Panc1 (cell line): ENCODE data around the gene ETFA. TPM values are rescaled to one million over a fixed set of nuclear protein-coding genes. Genes with fewer than 3 reads are reported as not detected.
"Not testable (repeated sequence)": the region's sequence is repeated elsewhere in the genome, so short reads cannot be mapped to it uniquely, and the experiment has no call there.

Source experiments
- ATAC-seq: fragments of 200-7000 bp; cut with Tn5 transposase; 2 replicates; pipeline ENCODE4 v1.9.1; 2020; ENCODE audit warnings: mild to moderate bottlenecking, moderate library complexity
- BruUV-seq: library from RNA; stranded (reverse); fragments of 400-500 nt; replicated peaks from 2 replicates; lab custom pipeline; 2021; lab: Mats Ljungman, UMichigan
- CTCF ChIA-PET: fragments of 300-600 bp; sonication (Branson Sonifier 250); formaldehyde crosslinking; loops from one replicate; lab custom pipeline; 2022; ENCODE audit warnings: antibody characterized with exemption; lab: Charles Lee
- POLR2A ChIA-PET: fragments of 300-600 bp; sonication (Branson Sonifier 250); formaldehyde crosslinking; loops from one replicate; lab custom pipeline; 2022; ENCODE audit warnings: antibody characterized with exemption; lab: Charles Lee
- DNase-seq: peaks from one replicate; pipeline ENCODE4 v3.0.0-alpha.2; 2010; ENCODE audit warnings: low read depth, low spot score
- H3K27ac ChIP-seq: 2 replicates; pipeline ENCODE4 v1.5.1; 2011; ENCODE audit warnings: mild to moderate bottlenecking, low read length, inconsistent platforms
- H3K27me3 ChIP-seq: fragments of 200-500 bp; sonication (Bioruptor generic); 2 replicates; pipeline ENCODE4 v1.6.0; 2014; ENCODE audit warnings: low read length, inconsistent platforms; ENCODE audit not compliant: control insufficient read depth, insufficient read depth
- H3K36me3 ChIP-seq: fragments of 200-500 bp; sonication (Bioruptor generic); 2 replicates; pipeline ENCODE4 v1.5.1; 2014; ENCODE audit warnings: inconsistent platforms, mild to moderate bottlenecking, low read length, moderate library complexity; ENCODE audit not compliant: control insufficient read depth, insufficient read depth
- H3K4me1 ChIP-seq: 2 replicates; pipeline ENCODE4 v1.5.1; 2011; ENCODE audit warnings: inconsistent platforms, mild to moderate bottlenecking, low read length, moderate library complexity; ENCODE audit not compliant: control insufficient read depth, insufficient read depth
- H3K4me3 ChIP-seq, 2 experiments: 2 replicates each; pipeline ENCODE4 v1.5.1; 2011 to 2012; ENCODE audit warnings: low read depth in 2 of 2, low read length in 2 of 2, mild to moderate bottlenecking in 2 of 2, inconsistent platforms in 1 of 2, moderate library complexity in 1 of 2
- H3K9me3 ChIP-seq: fragments of 200-500 bp; sonication (Bioruptor generic); 2 replicates; pipeline ENCODE4 v1.5.1; 2014; ENCODE audit warnings: low read depth, mild to moderate bottlenecking, inconsistent platforms, low read length, moderate library complexity; ENCODE audit not compliant: control insufficient read depth, insufficient read depth
- POLR2AphosphoS5 ChIP-seq: IDR thresholded peaks from 2 replicates; pipeline ENCODE4 v1.6.1; 2012; ENCODE audit warnings: mild to moderate bottlenecking, low read depth, low read length, moderate library complexity
- SIN3A ChIP-seq: IDR thresholded peaks from 2 replicates; pipeline ENCODE4 v1.6.1; 2012; ENCODE audit warnings: low read depth, mild to moderate bottlenecking, low read length, moderate library complexity, borderline replicate concordance; ENCODE audit not compliant: insufficient read depth
- TCF7L2 ChIP-seq: IDR thresholded peaks from 2 replicates; pipeline ENCODE4 v1.6.1; 2011; ENCODE audit warnings: mild to moderate bottlenecking, low read depth, low read length, inconsistent platforms
- in situ Hi-C: cut with HindIII; loops from 2 replicates; pipeline ENCODE4 v1.10.0; 2016; ENCODE audit warnings: low sequenced_read_pairs, low pct_unique_long_range_greater_than_20kb
- intact Hi-C: fragments of 100-400 bp; cut with micrococcal nuclease; formaldehyde crosslinking; loops from one replicate; pipeline ENCODE4 v1.10.0; 2022; ENCODE audit not compliant: unreplicated experiment
- total RNA-seq: library from RNA; stranded (reverse); gene quantifications from one replicate; pipeline ENCODE4 v1.2.1, GENCODE V29; 2021; ENCODE audit not compliant: unreplicated experiment
- TF ChIP-seq, protein P1 (sequence below), 2 experiments: IDR thresholded peaks; 2 replicates each; pipeline ENCODE4 v1.6.1; 2011 to 2012; ENCODE audit warnings: low read depth in 2 of 2, control low read depth in 1 of 2, low read length in 1 of 2, mild to moderate bottlenecking in 1 of 2, moderate library complexity in 1 of 2; ENCODE audit not compliant: insufficient read depth in 1 of 2
- TF ChIP-seq, protein P2 (sequence below): fragments of 450-650 bp; IDR thresholded peaks from 2 replicates; pipeline ENCODE4 v1.5.1; 2017; ENCODE audit warnings: mild to moderate bottlenecking

Gene ETFA
- total RNA-seq, 1 experiment from 2014 or later: 159 TPM

DNA sequence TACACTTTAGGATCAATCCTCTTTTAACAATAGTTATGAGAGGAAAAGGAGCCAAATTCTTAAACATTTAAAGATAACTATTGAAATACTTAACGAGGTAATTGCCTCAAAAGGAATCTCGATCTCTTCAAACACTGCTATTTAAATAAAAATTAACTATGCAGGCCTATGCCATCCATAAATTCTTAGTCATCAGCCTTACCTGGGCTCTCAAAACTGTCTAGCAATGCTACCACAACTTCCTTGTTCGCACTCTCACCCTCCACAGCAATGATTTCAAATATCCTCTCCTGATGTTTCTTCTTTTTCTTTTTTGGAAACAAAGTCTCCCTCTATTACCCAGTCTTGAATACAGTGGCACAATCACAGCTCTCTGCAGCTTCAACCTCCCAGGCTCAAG lies 12.3 kb downstream of the ETFA start:
- DNase-seq (no peak), ATAC-seq (no peak)
- intact Hi-C loops (no loop called here), in situ Hi-C loops (no loop called here)
- H3K36me3 ChIP-seq: no peaks in the 10 kb centered on the region
- ChIA-PET POLR2A (interaction anchor here (0.5 kb wide), 1 partner anchor 24 kb away, joined by 3 read pairs; no protein-coding TSS in a partner anchor), CTCF (no interaction called here)
- H3K4me1 ChIP-seq: no peaks in the 10 kb centered on the region
- TF ChIP-seq, protein P1, sequence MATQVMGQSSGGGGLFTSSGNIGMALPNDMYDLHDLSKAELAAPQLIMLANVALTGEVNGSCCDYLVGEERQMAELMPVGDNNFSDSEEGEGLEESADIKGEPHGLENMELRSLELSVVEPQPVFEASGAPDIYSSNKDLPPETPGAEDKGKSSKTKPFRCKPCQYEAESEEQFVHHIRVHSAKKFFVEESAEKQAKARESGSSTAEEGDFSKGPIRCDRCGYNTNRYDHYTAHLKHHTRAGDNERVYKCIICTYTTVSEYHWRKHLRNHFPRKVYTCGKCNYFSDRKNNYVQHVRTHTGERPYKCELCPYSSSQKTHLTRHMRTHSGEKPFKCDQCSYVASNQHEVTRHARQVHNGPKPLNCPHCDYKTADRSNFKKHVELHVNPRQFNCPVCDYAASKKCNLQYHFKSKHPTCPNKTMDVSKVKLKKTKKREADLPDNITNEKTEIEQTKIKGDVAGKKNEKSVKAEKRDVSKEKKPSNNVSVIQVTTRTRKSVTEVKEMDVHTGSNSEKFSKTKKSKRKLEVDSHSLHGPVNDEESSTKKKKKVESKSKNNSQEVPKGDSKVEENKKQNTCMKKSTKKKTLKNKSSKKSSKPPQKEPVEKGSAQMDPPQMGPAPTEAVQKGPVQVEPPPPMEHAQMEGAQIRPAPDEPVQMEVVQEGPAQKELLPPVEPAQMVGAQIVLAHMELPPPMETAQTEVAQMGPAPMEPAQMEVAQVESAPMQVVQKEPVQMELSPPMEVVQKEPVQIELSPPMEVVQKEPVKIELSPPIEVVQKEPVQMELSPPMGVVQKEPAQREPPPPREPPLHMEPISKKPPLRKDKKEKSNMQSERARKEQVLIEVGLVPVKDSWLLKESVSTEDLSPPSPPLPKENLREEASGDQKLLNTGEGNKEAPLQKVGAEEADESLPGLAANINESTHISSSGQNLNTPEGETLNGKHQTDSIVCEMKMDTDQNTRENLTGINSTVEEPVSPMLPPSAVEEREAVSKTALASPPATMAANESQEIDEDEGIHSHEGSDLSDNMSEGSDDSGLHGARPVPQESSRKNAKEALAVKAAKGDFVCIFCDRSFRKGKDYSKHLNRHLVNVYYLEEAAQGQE (IDR thresholded peaks at IDR 0.05; ENCODE audit: insufficient read depth in 1 of 2, low read depth in 2 of 2, low read length in 1 of 2): no peak
- TF ChIP-seq, protein P2, sequence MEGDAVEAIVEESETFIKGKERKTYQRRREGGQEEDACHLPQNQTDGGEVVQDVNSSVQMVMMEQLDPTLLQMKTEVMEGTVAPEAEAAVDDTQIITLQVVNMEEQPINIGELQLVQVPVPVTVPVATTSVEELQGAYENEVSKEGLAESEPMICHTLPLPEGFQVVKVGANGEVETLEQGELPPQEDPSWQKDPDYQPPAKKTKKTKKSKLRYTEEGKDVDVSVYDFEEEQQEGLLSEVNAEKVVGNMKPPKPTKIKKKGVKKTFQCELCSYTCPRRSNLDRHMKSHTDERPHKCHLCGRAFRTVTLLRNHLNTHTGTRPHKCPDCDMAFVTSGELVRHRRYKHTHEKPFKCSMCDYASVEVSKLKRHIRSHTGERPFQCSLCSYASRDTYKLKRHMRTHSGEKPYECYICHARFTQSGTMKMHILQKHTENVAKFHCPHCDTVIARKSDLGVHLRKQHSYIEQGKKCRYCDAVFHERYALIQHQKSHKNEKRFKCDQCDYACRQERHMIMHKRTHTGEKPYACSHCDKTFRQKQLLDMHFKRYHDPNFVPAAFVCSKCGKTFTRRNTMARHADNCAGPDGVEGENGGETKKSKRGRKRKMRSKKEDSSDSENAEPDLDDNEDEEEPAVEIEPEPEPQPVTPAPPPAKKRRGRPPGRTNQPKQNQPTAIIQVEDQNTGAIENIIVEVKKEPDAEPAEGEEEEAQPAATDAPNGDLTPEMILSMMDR: no peak
- TF ChIP-seq TCF7L2: no peak
- TF ChIP-seq POLR2AphosphoS5: no peak
- TF ChIP-seq SIN3A: no peak
- no peaks in the 10 kb centered on the region for H3K9me3 ChIP-seq
- BruUV-seq: no TSS peak
- H3K4me3 ChIP-seq: no peak overlapping the region
- H3K27ac ChIP-seq: no peak overlapping the region
- no peaks in the 10 kb centered on the region for H3K27me3 ChIP-seq

- H3K4me3 ChIP-seq, DNase-seq, intact Hi-C loops, ATAC-seq, H3K27ac ChIP-seq, H3K9me3 ChIP-seq, H3K4me1 ChIP-seq, CTCF ChIA-PET, BruUV-seq, in situ Hi-C loops, H3K36me3 ChIP-seq, H3K27me3 ChIP-seq: not testable (repeated sequence)
- POLR2A ChIA-PET: interaction anchor here (0.5 kb wide), 1 partner anchor 1295 kb away, joined by 3 read pairs; no protein-coding TSS in a partner anchor
Measured at GRCh38 chr15:76297951-76298350, 13.3 kb downstream of the ETFA start.

GRCh38 chr15:76296849-76297248 lies 14.4 kb downstream of the ETFA start:
- TF ChIP-seq SIN3A: no peak
- no peak for TF ChIP-seq TCF7L2
- no peaks in the 10 kb centered on the region for H3K4me1 ChIP-seq
- no peaks in the 10 kb centered on the region for H3K27me3 ChIP-seq
- no peak overlapping the region for H3K4me3 ChIP-seq
- BruUV-seq: no TSS peak
- in situ Hi-C loops (no loop called here), intact Hi-C loops (no loop called here)
- DNase-seq: no peak
- H3K27ac ChIP-seq: no peak overlapping the region
- no peaks in the 10 kb centered on the region for H3K9me3 ChIP-seq
- no peaks in the 10 kb centered on the region for H3K36me3 ChIP-seq
- ChIA-PET POLR2A (interaction anchor here (1.1 kb wide), 1 partner anchor 22 kb away, joined by 3 read pairs; no protein-coding TSS in a partner anchor), CTCF (no interaction called here)
- no peak for ATAC-seq

DNA sequence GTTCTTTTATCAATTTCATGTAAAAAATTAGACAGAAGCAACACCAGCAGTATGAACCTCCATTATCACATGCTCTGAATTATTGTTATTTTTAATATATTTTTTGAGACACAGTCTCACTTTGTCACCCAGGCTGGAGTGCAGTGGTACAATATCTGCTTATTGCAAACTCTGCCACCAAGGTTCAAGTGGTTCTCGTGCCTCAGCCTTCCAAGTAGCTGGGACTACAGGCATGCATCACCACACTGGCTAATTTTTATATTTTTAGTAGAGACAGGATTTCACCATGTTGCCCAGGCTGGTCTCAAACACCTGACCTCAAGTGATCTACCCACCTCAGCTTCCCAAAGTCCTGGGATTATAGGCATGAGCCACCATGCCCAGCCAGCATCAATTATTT lies 16.8 kb downstream of the ETFA start:
- DNase-seq, H3K27ac ChIP-seq, POLR2A ChIA-PET, in situ Hi-C loops, H3K27me3 ChIP-seq, intact Hi-C loops, H3K4me3 ChIP-seq, BruUV-seq, H3K4me1 ChIP-seq, H3K36me3 ChIP-seq, H3K9me3 ChIP-seq, ATAC-seq, CTCF ChIA-PET: not testable (repeated sequence)
